GM12864 (cell line): ENCODE data around the gene GFPT1.

ENCODE experiments used
- DNase-seq: peaks from one replicate; pipeline ENCODE4 v3.0.0-alpha.2; 2011; ENCODE audit warnings: low read depth
- H3K4me3 ChIP-seq: 2 replicates; pipeline ENCODE4 v1.5.1; 2011; ENCODE audit warnings: mild to moderate bottlenecking, low read depth, low read length, control low read depth
- TF ChIP-seq, protein P1 (sequence below): IDR thresholded peaks from 2 replicates; pipeline ENCODE4 v1.5.1; 2011; ENCODE audit warnings: low read depth, mild to moderate bottlenecking, moderate library complexity, low read length, control low read depth, inconsistent platforms; ENCODE audit errors: missing control alignments

GFPT1 gene

GRCh38 chr2:69309351-69310110 lies 77.5 kb downstream of the GFPT1 start:
- TF ChIP-seq, protein P1, sequence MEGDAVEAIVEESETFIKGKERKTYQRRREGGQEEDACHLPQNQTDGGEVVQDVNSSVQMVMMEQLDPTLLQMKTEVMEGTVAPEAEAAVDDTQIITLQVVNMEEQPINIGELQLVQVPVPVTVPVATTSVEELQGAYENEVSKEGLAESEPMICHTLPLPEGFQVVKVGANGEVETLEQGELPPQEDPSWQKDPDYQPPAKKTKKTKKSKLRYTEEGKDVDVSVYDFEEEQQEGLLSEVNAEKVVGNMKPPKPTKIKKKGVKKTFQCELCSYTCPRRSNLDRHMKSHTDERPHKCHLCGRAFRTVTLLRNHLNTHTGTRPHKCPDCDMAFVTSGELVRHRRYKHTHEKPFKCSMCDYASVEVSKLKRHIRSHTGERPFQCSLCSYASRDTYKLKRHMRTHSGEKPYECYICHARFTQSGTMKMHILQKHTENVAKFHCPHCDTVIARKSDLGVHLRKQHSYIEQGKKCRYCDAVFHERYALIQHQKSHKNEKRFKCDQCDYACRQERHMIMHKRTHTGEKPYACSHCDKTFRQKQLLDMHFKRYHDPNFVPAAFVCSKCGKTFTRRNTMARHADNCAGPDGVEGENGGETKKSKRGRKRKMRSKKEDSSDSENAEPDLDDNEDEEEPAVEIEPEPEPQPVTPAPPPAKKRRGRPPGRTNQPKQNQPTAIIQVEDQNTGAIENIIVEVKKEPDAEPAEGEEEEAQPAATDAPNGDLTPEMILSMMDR: no peak
- no peak for DNase-seq
- H3K4me3 ChIP-seq: no peak overlapping the region

DNA sequence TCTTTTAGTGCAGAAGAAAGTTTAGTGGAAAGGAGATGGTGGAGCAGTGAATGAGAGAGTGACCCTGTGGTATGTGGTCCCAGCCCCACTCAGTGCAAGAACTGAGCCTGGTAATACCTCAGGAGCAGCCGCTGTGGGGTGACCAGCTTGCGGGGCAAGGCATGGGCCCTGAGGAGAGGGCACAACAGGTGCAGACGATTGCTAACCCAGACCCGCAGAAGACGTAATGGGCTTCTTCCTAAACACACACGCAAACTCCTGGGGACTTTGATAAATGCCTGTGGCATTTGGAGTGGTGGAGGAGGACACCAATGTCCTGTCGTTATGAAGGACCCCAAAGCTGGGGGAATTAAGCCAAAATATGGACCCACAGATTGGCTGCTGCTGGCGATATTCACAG lies 78.7 kb downstream of the GFPT1 start:
- H3K4me3 ChIP-seq: no peak overlapping the region
- no peak for DNase-seq
- TF ChIP-seq, protein P1: no peak

DNA sequence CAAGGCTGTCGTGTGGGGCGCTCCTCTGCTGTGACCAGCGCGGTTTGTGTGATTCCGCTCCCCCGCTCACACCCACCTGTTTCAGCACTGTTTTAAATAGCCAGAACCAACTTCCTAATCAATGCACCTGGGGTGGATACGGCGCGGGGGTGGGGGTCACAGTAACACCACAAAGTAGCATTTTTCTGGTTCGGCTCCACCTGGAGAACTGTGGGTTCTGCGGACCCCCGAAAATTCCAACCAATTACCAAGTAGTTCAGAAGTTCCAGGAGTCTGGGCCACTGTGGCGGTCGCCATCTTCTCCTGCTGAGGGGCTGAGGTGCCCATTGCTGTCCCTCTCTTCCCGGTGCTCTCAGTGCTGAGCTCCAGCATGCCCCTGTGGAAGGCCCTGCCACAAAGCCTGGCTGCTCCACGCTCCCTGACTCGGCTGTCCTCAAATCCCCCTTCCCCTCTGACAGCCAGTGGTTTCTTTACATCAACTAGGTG lies 79.4 kb downstream of the GFPT1 start:
- DNase-seq: peak; percentile 25
- no peak overlapping the region for H3K4me3 ChIP-seq
- TF ChIP-seq, protein P1: no peak

DNA sequence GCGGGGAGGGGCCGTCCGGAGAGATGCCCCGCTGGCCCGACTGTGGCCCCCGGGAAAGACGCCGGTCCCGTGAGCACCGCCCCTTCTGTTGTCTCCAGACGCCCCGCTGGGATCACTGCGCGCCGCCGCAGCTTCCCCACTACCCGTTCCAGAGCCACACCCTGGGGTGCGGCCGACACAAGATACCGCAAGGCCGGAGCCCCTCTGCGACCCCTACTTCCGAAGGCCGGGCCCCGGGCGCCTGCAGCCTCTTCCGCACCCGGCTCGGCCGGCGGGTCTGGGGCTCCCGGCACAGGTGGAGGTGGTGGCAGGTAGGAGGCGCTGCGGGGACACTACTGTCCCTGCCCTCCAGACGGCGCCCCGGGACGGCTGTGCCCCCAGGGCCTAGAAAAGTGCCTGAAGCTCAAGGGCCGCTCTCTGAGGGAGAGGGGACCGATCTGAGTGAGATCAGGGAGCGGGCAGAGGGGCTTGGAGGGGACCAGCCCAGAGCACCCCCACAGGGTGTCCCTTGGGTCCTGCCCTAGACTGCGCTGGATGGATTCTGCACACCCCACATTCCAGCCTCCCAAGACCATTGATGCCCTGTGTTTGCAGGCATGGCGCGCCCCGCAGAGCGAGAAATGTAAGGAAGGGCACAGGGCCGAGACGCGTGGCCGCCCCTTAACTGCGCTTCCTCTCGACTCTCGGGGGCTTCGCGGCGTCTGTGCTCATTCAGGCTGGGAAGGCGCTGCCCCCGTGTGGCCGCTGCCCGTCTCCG lies 80.0 kb downstream of the GFPT1 start:
- DNase-seq: no peak
- TF ChIP-seq, protein P1: peak; percentile 82
- H3K4me3 ChIP-seq: peak overlapping the region; percentile 26

- TF ChIP-seq, protein P1: no peak
- no peak overlapping the region; the same call in 1 of the 2 replicates for H3K4me3 ChIP-seq
- no peak for DNase-seq
Observed at GRCh38 chr2:69306393-69306821, 80.6 kb downstream of the GFPT1 start.

GRCh38 chr2:69305712-69306392 lies 81.2 kb downstream of the GFPT1 start:
- H3K4me3 ChIP-seq: no peak overlapping the region
- TF ChIP-seq, protein P1: no peak
- DNase-seq: no peak
